Epithelial cell of proximal tubule (primary cell): Measurements from ENCODE around the gene CDK5. TPM values are rescaled to one million over a fixed set of nuclear protein-coding genes. Genes with fewer than 3 reads are reported as not detected.
A peak's percentile ranks its signal among the peaks of the same experiment; 100 is the strongest.

Experiments
- DNase-seq: peaks from one replicate; pipeline ENCODE4 v3.0.0-alpha.2; 2011; ENCODE audit warnings: low read depth
- H3K4me3 ChIP-seq: 2 replicates; pipeline ENCODE4 v1.5.1; 2011; ENCODE audit warnings: low read depth, mild to moderate bottlenecking, low read length
- total RNA-seq: library from RNA; depleted of rRNA; stranded (reverse); fragments of >200 nt; gene quantifications from 2 replicates; pipeline ENCODE4 v1.2.3, GENCODE V29; 2015
- TF ChIP-seq, protein P1 (sequence below): conservative IDR thresholded peaks from 2 replicates; pipeline ENCODE4 v1.5.1; 2012; ENCODE audit warnings: low read depth, mild to moderate bottlenecking, low read length

CDK5 gene
- total RNA-seq, 1 donor from 2014 or later = 19.3 TPM

DNA sequence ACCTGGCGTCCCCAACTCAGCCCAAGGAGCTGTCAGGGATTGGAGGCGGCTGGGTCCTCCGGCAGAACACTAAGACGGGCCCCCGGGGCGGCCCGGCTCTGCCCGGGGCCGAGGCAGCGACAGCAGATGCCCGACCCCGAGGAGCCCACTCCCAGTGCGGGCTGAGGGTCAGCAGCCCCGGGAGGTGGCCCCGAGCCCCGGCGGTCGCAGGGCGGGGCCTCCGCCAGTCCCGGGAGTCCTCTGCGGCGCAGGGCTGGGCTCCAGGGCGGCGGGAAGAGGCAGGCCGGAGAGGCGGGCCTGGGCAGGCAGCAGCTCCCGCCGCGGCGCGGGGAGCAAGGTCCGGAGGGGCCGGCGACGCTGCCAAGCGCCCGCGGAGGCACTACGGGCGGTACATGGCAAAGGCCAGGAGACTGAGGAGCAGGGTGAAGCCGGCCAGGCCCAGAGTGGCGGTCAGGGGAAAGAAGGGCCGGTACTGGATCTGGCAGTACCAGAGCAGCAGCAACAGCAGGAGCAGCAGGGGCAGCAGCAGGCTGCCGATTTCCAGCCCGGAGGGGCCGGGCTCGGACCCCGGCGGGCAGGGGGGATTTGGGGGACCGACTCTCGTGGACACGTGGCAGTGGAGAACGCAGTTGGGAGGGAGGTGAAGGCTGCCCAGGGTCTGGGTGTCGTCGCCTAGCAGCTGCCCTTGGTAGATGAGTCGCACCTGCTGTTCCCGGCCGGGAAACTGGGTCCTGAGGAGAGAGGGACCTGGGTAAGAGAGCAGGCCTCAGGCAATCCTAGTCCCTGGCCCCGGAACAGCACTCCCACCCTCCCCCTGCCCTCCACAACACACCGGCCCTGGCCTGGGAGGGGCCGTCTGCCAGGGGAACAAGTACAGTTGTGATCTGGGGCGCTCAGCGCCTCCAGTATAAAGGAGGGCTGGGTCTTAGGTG, 23.7 kb upstream of the CDK5 start:
- TF ChIP-seq, protein P1, sequence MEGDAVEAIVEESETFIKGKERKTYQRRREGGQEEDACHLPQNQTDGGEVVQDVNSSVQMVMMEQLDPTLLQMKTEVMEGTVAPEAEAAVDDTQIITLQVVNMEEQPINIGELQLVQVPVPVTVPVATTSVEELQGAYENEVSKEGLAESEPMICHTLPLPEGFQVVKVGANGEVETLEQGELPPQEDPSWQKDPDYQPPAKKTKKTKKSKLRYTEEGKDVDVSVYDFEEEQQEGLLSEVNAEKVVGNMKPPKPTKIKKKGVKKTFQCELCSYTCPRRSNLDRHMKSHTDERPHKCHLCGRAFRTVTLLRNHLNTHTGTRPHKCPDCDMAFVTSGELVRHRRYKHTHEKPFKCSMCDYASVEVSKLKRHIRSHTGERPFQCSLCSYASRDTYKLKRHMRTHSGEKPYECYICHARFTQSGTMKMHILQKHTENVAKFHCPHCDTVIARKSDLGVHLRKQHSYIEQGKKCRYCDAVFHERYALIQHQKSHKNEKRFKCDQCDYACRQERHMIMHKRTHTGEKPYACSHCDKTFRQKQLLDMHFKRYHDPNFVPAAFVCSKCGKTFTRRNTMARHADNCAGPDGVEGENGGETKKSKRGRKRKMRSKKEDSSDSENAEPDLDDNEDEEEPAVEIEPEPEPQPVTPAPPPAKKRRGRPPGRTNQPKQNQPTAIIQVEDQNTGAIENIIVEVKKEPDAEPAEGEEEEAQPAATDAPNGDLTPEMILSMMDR = no peak
- no peak for DNase-seq
- H3K4me3 ChIP-seq = peak overlapping the region; percentile 95

DNA sequence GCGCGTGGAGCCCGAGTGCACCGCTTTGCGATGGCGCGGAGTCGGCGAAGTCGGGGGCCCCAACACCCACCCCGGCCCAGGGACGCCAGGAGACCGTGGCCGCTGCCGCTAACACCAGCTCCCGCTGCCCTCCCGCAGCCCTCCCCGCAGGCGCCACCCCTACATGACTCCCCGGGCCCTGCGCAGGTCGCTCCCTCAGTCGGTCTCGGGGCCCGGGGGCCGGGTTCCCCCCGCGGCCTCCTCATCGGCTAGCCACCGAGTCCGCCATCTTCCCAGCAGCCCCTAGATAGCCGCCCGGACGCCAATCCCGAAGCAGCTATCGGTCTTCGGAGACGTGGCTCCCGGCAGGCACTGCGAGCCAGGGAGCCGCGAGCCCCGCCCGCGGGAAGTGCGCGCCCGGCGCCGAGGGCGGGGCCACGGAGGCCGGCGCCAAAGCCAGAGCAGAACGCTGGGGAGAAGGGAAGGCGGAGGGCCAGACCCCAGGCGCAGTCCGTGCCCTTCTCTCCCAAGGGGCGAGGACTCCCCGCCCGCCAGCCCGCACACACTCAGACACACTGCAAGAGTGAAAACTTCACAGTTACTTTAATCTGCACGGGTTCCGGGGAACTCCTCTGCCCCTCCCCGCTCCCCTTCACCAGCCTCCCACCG, 22.9 kb upstream of the CDK5 start, which contains the start of gene FASTK:
FASTK (minus strand) TSS at position 288 of the 648 bp plus-strand sequence; CDS start at position 245, 43 bp downstream.
- DNase-seq = no peak
- TF ChIP-seq, protein P1 = no peak
- peak within 1 kb of the TSS; percentile 95 for H3K4me3 ChIP-seq

DNA sequence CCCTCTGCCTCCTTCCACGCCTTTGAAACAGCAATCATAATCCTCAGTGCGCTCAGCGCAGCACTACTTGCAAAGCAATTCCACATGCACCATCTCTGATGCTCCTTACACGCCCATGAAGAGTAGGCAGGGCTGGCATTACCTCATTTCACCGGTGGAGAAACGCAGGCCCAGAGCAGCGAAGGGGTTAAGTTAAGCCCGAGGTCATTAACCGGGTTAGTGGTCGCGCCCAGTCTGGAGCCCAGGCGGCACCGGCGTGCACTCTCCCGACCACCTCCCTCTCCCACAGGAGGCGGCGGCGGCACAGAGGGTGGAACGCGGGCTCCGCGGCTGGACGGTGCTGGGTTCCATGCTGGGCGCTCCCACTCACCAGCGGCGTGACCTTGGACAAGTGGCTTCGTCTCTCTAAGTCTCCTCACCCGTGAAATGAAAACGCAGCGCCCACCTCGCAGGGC, 22.4 kb upstream of the CDK5 start:
- peak overlapping the region; percentile 95 for H3K4me3 ChIP-seq
- TF ChIP-seq, protein P1 = no peak
- DNase-seq = no peak

DNA sequence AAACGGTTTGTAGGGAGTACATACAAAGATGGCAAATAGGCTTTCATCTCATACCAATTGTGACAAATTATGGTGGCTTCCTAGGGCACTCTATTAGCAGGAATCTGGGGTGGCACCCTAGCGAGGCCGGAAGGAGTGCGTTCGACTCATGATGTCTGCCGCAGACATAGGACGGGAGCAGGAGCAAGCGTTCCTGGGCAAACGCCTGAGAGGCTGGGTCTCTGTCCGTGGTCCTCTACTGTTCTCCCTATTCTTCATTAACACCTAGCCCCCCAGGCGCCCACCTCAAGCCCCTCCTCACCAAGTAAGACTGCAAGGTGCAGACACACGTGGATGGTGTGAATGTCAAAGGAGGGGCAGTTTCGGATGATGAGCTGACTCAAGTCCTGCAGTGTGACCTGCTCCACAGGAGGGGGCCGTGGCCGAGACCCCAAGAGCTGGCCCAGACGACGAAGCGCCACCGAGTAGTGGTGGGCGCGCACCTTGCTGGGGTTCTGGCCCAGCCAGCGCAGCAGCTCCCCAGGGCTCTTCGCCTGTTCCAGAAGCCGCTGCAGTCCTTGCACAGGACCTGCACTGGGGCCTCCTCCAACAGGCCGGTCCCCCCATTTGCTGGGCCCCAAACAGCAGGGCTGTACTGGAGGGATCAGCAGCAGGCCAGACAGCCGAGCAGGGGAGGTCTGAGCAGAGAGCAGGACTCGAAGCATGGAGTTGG, 21.7 kb upstream of the CDK5 start:
- no peak for DNase-seq
- TF ChIP-seq, protein P1 = no peak

DNA sequence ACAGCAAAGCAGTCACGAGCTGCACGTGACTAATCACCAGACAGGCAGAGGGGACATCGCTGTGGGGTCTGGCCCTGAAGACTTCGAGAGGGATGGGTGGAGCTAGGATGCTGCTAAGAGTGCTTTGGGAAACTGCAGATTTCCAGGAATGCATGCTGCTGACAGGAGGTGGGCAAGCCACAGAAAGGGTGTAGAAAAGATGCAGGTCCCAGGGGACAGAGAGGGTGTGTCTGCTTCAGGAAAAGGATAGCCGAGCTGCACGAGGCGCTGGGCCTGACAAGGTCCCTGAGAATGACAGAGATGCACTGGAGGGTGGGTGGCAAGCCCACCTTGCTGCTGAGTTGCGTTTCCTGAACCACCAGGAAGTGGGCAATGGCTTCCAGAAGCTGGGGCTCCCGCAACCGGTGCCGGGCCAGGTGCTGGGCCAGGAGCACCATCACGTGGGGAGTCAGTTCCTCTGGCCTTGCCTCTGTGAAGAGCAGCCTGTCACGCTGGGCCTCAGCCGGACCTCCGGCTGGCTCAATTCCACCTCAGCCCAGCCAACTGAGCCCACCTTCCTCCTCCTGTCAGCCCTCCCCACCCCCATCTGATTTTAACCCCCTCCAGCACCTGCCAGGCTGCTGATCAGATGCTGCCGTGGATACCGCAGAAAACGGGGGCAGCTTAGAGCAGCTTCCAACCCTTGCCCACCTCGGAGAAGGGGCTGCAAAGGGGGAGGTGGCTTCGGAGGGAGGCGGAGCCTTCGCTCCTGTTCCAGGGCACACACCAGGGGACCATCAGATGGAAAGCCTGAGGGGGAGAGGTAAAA, 20.7 kb upstream of the CDK5 start:
- TF ChIP-seq, protein P1 = no peak
- no peak overlapping the region for H3K4me3 ChIP-seq
- DNase-seq = no peak

More for the DNA sequence above, 21.7 kb upstream of the CDK5 start:
- peak overlapping the region; percentile 95 for H3K4me3 ChIP-seq

DNA sequence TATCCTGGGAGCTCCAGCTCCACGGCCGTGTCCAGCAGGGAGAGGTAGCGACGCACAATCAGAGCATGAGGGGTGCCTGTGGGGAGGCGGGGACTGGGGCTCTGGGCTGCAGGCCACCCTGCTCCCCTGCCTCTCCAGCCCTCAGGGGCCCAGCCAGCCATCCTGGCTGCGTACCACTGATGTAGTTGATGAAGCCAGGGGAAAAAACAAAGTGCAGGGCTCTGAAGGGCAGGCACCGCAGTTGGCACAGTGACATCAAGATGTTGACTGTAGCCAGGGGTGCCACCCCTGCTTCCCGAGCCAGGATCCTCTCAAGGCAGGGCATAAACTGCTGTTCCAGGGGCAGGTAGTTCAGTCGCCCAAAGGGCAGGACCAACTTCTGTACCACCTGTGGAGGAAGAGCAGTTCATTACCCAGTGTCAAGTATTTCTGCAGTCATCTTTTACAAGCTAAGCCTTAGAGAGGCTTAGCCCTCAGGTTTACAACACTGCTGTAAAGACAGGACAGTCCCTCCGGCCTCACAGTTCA, 20.1 kb upstream of the CDK5 start:
- no peak overlapping the region for H3K4me3 ChIP-seq
- DNase-seq = no peak
- TF ChIP-seq, protein P1 = no peak
